Measurements from ENCODE around the gene CADM1. TPM values are rescaled to one million over a fixed set of nuclear protein-coding genes. Genes with fewer than 3 reads are reported as not detected.

Gene CADM1
- total and polyA plus RNA-seq, 10 of the 15 experiments (the other 5 are each of a cell fraction or from before 2014, with no cell fraction given), result 0.03 to 0.48 (median 0.15) TPM; not detected in 3

DNA sequence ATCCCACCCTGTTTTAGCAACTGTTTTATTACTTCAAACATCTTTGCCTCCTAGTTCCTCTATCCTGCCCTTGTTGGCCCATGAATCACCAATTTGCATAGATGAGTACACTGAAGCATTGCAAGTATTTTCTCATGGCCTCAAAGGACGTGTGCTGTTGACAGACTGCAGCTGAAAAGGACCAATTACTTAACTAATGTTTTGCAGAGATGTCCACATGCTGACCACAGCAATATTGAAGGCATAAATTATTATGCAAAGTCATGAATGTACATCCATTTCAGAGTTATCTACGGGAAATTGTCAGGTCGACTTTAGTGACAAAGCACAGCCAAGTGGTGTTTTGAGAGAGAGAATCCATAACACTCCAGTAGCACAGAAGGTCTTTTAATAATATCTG, 64.8 kb downstream of the CADM1 start:
- H3K4me1 ChIP-seq (ENCODE audit: control insufficient read depth, insufficient read depth, low read length), result no peaks in the 10 kb centered on the region
- TF ChIP-seq RFX5 (IDR thresholded peaks at IDR 0.05; ENCODE audit: low read depth, low read length), result no peak
- TF ChIP-seq HDAC2 (IDR thresholded peaks at IDR 0.05), result no peak
- TF ChIP-seq TARDBP (IDR thresholded peaks at IDR 0.05; ENCODE audit: borderline replicate concordance), result no peak
- TF ChIP-seq, protein P1, sequence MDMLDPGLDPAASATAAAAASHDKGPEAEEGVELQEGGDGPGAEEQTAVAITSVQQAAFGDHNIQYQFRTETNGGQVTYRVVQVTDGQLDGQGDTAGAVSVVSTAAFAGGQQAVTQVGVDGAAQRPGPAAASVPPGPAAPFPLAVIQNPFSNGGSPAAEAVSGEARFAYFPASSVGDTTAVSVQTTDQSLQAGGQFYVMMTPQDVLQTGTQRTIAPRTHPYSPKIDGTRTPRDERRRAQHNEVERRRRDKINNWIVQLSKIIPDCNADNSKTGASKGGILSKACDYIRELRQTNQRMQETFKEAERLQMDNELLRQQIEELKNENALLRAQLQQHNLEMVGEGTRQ (IDR thresholded peaks at IDR 0.05; ENCODE audit: borderline replicate concordance, low read depth, low read length), result no peak
- TF ChIP-seq RUNX3 (IDR thresholded peaks at IDR 0.05; ENCODE audit: low read length), result no peak
- no peak for TF ChIP-seq RB1 (IDR thresholded peaks at IDR 0.05; ENCODE audit: borderline replicate concordance)
- no peak for TF ChIP-seq ZZZ3 (IDR thresholded peaks at IDR 0.05; ENCODE audit: control insufficient read depth, insufficient read length, low read depth)
- no peak for TF ChIP-seq NFYB (IDR thresholded peaks at IDR 0.05; ENCODE audit: insufficient read depth, low read depth, low read length)
- no peak for TF ChIP-seq CHD1 (IDR thresholded peaks at IDR 0.05; ENCODE audit: low read depth, low read length)
- no peak for TF ChIP-seq GABPA (IDR thresholded peaks at IDR 0.05; ENCODE audit: low read depth)
- no peak for TF ChIP-seq MYB (IDR thresholded peaks at IDR 0.05; ENCODE audit: borderline replicate concordance, low read depth, low read length)
- TF ChIP-seq GATAD2B (conservative IDR thresholded peaks at IDR 0.05; ENCODE audit: low read depth), result no peak
- TF ChIP-seq HCFC1 (IDR thresholded peaks at IDR 0.05; ENCODE audit: low read length), result no peak
- no peak for TF ChIP-seq NRF1 (conservative IDR thresholded peaks at IDR 0.05; ENCODE audit: low read depth, low read length)
- TF ChIP-seq, protein P2, sequence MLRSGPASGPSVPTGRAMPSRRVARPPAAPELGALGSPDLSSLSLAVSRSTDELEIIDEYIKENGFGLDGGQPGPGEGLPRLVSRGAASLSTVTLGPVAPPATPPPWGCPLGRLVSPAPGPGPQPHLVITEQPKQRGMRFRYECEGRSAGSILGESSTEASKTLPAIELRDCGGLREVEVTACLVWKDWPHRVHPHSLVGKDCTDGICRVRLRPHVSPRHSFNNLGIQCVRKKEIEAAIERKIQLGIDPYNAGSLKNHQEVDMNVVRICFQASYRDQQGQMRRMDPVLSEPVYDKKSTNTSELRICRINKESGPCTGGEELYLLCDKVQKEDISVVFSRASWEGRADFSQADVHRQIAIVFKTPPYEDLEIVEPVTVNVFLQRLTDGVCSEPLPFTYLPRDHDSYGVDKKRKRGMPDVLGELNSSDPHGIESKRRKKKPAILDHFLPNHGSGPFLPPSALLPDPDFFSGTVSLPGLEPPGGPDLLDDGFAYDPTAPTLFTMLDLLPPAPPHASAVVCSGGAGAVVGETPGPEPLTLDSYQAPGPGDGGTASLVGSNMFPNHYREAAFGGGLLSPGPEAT (IDR thresholded peaks at IDR 0.05; ENCODE audit: low read depth), result no peak
- no peak for TF ChIP-seq ZSCAN29 (IDR thresholded peaks at IDR 0.05)
- ChIA-PET SMC1A (ENCODE audit: uncharacterized antibody, unreplicated experiment) (no interaction called here), POLR2A (no interaction called here), CTCF (no interaction called here), RAD21 (ENCODE audit: unreplicated experiment) (no interaction called here)
- whole genome bisulfite sequencing (ENCODE audit: insufficient coverage, insufficient replicate concordance, low lambda C conversion rate, missing lambda C conversion rate), result 1% methylated on average over 3 of the region's 3 CpGs
- intact Hi-C loops (cut with micrococcal nuclease; ENCODE audit: unreplicated experiment), result no loop called here
- H3K9me3 ChIP-seq (replicated peaks; ENCODE audit: control insufficient read depth, insufficient read depth, low read length), result no peaks in the 10 kb centered on the region
- no peak overlapping the region for H3K4me3 ChIP-seq
- no peaks in the 10 kb centered on the region for H3K79me2 ChIP-seq (ENCODE audit: control insufficient read depth, insufficient read depth, low read length)
- ATAC-seq (no peak), DNase-seq (ENCODE audit: low read depth, low spot score) (no peak), FAIRE-seq (no peak)
- no peaks in the 10 kb centered on the region for H4K20me1 ChIP-seq (ENCODE audit: control insufficient read depth, insufficient read depth)
- no peak overlapping the region for H3K27ac ChIP-seq (ENCODE audit: control insufficient read depth, insufficient read depth)
- no peak overlapping the region for H3K4me2 ChIP-seq (ENCODE audit: control insufficient read depth, insufficient read depth)
- no peak overlapping the region for H2AFZ ChIP-seq (ENCODE audit: control insufficient read depth, low read depth, low read length)
- in situ Hi-C loops (cut with MboI), result no loop called here
- no peak overlapping the region for H3K9ac ChIP-seq (ENCODE audit: control insufficient read depth, insufficient read depth, low read length)
- H3K36me3 ChIP-seq (ENCODE audit: control insufficient read depth in 2 of 2, insufficient read depth in 2 of 2, low read length in 1 of 2), result no peaks in the 10 kb centered on the region
- BruUV-seq (replicated peaks), result no TSS peak
- H3K27me3 ChIP-seq (replicated peaks in 1 of 2; ENCODE audit: control insufficient read depth in 2 of 2, insufficient read depth in 2 of 2, low read length in 1 of 2), result no peaks in the 10 kb centered on the region; a peak in 1 of 4 replicates
